Upper lobe of left lung (tissue), 4 donors: ENCODE data around the gene UPK3BL2.
"Not testable (repeated sequence)": the region's sequence is repeated elsewhere in the genome, so short reads cannot be mapped to it uniquely, and the experiment has no call there.

Experiments
- EP300 ChIP-seq, 4 donors: sonication (generic); formaldehyde crosslinking; IDR thresholded peaks; one replicate each; pipeline ENCODE4 v1.5.1; 2017; ENCODE audit warnings: antibody characterized with exemption in 4 of 4, control low read depth in 2 of 4
- POLR2A ChIP-seq, 4 donors: fragments of 450-650 bp; IDR thresholded peaks; one replicate each; pipeline ENCODE4 v1.5.1; 2016 to 2017; ENCODE audit warnings: antibody characterized with exemption in 4 of 4, mild to moderate bottlenecking in 2 of 4
- POLR2AphosphoS5 ChIP-seq, 2 donors: sonication (generic); formaldehyde crosslinking; IDR thresholded peaks; one replicate each; pipeline ENCODE4 v1.5.1; 2017; ENCODE audit warnings: antibody characterized with exemption in 2 of 2
- TF ChIP-seq, protein P1 (sequence below), 6 experiments: fragments of 450-650 bp in 4 of 6; fragments of 200-600 bp in 2 of 6; sonication (generic) in 2 of 6; IDR thresholded peaks; one replicate each; pipeline ENCODE4 v1.5.1; 2016 to 2019; ENCODE audit warnings: antibody characterized with exemption in 6 of 6

DNA sequence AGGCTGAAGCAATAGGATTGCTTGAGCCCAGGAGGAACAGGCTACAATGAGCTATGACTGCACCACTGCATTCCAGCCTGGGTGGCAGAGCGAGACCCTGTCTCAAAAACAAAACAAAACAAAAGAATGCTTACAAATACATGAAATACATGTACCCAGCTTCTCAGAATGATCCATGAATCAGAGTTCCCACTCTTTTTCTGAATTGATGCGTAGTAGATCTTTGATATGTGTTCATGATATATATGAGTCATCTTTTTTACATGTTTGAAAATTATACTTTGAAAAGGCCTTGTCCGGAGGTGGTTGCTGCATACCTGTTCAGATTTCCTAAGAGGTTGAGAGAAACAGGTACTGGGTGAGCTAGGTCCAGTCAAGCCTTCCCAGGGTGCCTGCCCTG, 32.9 kb upstream of the UPK3BL2 start:
- not testable (repeated sequence) for TF ChIP-seq POLR2A, POLR2AphosphoS5, EP300 (IDR thresholded peaks at IDR 0.05)
- TF ChIP-seq, protein P1, sequence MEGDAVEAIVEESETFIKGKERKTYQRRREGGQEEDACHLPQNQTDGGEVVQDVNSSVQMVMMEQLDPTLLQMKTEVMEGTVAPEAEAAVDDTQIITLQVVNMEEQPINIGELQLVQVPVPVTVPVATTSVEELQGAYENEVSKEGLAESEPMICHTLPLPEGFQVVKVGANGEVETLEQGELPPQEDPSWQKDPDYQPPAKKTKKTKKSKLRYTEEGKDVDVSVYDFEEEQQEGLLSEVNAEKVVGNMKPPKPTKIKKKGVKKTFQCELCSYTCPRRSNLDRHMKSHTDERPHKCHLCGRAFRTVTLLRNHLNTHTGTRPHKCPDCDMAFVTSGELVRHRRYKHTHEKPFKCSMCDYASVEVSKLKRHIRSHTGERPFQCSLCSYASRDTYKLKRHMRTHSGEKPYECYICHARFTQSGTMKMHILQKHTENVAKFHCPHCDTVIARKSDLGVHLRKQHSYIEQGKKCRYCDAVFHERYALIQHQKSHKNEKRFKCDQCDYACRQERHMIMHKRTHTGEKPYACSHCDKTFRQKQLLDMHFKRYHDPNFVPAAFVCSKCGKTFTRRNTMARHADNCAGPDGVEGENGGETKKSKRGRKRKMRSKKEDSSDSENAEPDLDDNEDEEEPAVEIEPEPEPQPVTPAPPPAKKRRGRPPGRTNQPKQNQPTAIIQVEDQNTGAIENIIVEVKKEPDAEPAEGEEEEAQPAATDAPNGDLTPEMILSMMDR (IDR thresholded peaks at IDR 0.05) = not testable (repeated sequence)
